ENCODE data around the gene DMD.

- TF ChIP-seq CTCF (IDR thresholded peaks at IDR 0.05): no peak
- TF ChIP-seq POLR2A (IDR thresholded peaks at IDR 0.05): no peak
- no peak for TF ChIP-seq EP300 (IDR thresholded peaks at IDR 0.05)
- TF ChIP-seq POLR2AphosphoS5 (IDR thresholded peaks at IDR 0.05): no peak
Measured at GRCh38 chrX:32874839-32875238, 336.5 kb downstream of the DMD start.
